Measurements from ENCODE around the gene POLE2.

GRCh38 chr14:49688701-49689030 is 652 bp upstream of the POLE2 start:
- TF ChIP-seq CTCF (IDR thresholded peaks at IDR 0.05) (no peak), POLR2A (IDR thresholded peaks at IDR 0.05) (no peak)
